Measurements from ENCODE around the gene PARK7. TPM values are rescaled to one million over a fixed set of nuclear protein-coding genes. Genes with fewer than 3 reads are reported as not detected.
"Not testable (repeated sequence)": the region's sequence is repeated elsewhere in the genome, so short reads cannot be mapped to it uniquely, and the experiment has no call there.

The PARK7 gene
- total RNA-seq, 1 donor from 2014 or later, result 316 TPM

- intact Hi-C loops (cut with DNase I), result no loop called here
- no peak for DNase-seq (ENCODE audit: low spot score)
Observed at GRCh38 chr1:7941437-7941793, 20.1 kb upstream of the PARK7 start.

- DNase-seq (ENCODE audit: low spot score), result peak; percentile 85
- intact Hi-C loops (cut with DNase I), result no loop called here
Observed at GRCh38 chr1:7942214-7942921, 19.1 kb upstream of the PARK7 start.

DNA sequence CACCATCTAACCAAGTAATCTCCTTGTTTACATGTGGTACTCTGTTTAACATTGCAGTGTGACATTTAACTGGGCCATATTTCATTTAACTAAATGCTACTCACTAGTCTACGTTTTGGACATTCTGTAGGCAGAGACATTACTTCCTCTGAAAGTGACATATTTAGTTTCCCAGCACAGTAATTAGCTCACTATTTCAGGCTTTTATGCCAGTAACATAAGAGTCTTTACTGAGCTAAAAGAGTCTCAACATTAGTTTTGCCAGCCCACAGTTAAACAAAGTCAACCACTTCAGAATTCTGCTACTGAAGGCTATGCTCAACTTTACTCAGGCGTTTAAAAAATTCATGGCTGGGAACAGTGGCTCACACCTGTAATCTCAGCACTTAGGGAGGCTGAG lies 18.3 kb upstream of the PARK7 start:
- DNase-seq (ENCODE audit: low spot score), result no peak
- intact Hi-C loops (cut with DNase I), result no loop called here

DNA sequence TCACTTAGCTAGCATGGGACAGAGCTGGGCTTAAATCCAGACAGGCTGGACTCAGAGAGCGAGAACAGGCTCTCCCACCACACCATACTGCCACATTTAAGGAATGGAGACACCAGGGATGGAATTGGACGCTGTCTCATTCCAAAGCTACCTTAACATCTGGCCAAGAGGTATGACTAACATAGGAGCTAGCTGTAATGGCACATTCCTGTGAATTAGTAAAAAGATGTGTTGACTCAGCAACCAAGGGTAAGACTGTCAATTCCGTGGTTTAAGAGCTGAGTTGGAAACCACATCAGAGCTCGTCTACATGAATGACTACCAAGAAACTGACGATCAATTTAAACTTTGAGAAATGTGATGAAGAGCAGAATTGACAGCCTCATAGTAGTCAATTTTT lies 12.6 kb upstream of the PARK7 start:
- DNase-seq (ENCODE audit: low spot score), result no peak
- intact Hi-C loops (cut with DNase I), result no loop called here

GRCh38 chr1:7952791-7953190 lies 8.7 kb upstream of the PARK7 start:
- intact Hi-C loops (cut with DNase I); DNase-seq (ENCODE audit: low spot score): not testable (repeated sequence)

DNA sequence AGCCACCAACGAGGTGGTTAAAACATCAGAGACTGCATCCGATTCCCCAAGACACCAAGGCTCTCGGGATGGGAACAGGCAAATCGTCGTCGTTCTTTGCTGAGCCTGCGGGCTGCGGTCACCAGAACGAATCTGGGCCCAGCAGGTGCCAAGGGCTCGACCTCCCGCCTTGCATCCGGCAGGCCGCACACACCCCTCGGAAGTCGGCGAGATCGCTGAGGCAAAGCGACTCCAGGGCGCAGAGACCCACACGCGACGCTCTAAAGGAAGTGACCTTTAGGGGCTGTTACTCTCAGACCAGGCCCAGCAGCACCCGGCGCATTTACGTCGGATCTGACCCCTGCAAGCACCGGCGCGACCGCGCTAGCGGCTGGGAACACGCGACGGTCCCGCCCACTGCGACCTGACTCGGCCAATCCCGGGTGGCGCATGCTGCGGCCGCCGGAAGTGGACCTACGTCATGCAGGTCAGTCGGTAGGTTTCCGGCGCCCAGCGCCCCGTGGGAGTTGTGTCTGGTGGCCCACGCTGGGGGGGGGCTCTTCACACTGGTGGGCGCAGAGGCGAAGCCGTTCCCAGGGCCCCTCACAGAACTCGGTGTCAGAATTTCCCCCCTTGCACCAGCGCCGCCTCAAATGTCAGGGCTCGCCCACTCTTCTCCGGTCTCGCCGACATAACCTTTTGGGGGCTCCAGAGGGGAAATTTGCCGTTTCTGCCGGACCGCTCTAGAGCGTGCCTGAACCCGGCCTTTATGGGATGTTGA lies 7.5 kb upstream of the PARK7 start:
- intact Hi-C loops (cut with DNase I), result no loop called here
- peak; percentile 98 for DNase-seq (ENCODE audit: low spot score)

DNA sequence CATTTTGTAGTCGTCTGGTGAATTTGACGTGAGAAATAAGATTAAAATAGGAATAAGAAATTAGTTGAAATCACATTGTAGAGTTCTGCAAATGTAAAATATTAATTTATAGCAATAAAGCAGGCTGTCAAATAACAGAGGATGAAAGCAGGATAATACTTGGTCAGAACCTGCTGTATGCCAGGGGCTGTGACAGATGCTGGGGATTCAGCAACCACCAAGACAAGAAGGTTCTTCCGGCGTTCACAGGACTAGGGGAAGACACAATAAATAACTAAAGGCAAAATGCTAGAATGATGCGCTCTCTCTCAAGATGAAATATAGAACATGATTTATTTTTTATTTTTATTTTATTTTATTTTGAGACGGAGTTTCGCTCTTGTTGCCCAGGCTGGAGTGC lies 6.8 kb upstream of the PARK7 start:
- DNase-seq (ENCODE audit: low spot score), result no peak
- intact Hi-C loops (cut with DNase I), result no loop called here

GRCh38 chr1:7956218-7957032 lies 5.1 kb upstream of the PARK7 start:
- intact Hi-C loops (cut with DNase I), result no loop called here
- no peak for DNase-seq (ENCODE audit: low spot score)

DNA sequence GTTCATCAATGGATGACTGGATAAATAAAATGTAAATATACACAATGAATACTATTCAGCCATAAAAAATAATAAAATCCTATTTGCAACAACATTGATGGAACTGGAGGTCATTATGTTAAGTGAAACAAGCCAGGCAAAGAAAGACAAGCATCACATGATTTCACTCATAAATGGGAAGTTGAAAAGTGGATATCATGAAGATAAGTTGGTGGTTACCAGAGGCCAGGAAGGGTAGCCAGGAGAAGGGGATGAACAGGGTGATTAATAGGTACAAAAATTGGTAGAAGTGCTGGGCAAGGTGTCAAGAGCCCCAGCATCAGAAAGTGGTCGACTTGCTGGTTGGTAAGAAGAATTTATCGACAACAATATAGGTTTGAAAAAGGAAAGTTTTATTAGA lies 1.3 kb upstream of the PARK7 start:
- DNase-seq (ENCODE audit: low spot score), result no peak
- intact Hi-C loops (cut with DNase I), result no loop called here

- no peak for DNase-seq (ENCODE audit: low spot score)
- intact Hi-C loops (cut with DNase I), result no loop called here
Observed at GRCh38 chr1:7960867-7961215, 670 bp upstream of the PARK7 start.

DNA sequence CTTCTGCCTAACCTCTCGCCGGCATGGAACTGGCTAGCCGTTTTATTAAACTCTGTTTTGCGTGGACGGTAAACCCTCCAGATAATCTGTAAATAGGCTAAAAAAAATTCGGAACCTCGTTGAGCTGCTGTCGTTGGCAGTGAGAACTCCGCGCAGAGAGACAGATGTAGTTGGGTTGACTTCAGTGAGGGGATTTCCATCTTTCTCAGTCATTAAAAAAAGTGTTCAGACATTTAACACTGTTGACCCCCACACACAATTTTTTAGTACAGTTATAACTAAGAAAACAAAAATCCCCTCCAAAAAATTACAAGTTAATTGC lies 464 bp downstream of the PARK7 start:
- intact Hi-C loops (cut with DNase I), result no loop called here
- no peak for DNase-seq (ENCODE audit: low spot score)

GRCh38 chr1:7962636-7963377 lies 1.3 kb downstream of the PARK7 start:
- DNase-seq (ENCODE audit: low spot score), result no peak
- intact Hi-C loops (cut with DNase I), result no loop called here

DNA sequence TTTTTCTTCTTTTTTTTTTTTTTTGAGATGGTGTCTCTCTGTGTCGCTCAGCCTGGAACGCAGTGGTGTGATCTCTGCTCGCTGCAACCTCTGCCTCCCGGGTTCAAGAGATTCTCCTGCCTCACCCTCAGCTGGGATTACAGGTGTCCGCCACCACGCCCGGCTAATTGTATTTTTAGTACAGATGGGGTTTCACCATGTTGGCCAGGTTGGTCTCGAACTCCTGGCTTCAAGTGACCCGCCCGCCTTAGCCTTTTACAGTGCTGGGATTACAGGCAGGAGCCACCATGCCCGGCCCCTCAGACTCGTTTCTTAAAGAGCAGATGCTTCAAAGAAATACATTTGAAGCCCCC lies 1.8 kb downstream of the PARK7 start:
- DNase-seq (ENCODE audit: low spot score); intact Hi-C loops (cut with DNase I): not testable (repeated sequence)

- intact Hi-C loops (cut with DNase I); DNase-seq (ENCODE audit: low spot score): not testable (repeated sequence)
Observed at GRCh38 chr1:7963841-7964240, 2.3 kb downstream of the PARK7 start.

GRCh38 chr1:7964476-7964875 lies 3.0 kb downstream of the PARK7 start:
- intact Hi-C loops (cut with DNase I), result no loop called here
- DNase-seq (ENCODE audit: low spot score), result no peak

DNA sequence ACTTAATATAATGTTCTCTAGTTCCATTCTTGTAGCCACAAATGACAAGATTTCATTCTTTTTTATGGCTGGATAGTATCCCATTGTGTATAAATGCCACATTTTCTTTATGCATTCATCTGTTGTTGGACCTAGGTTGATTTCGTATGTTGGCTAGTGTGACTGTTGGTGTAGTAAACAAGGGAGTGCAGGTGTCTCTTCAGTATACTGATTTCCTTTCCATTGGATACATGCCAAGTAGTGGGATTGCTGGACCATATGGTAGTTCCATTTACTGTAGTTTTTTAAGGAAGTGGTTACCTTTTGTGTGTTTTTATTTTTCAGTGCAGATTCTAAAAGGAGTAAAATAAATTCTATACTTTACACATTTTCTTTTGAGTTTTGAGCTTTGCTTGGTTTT lies 5.7 kb downstream of the PARK7 start:
- intact Hi-C loops (cut with DNase I), result no loop called here
- no peak for DNase-seq (ENCODE audit: low spot score)

- intact Hi-C loops (cut with DNase I), result no loop called here
- no peak for DNase-seq (ENCODE audit: low spot score)
Observed at GRCh38 chr1:7967651-7968050, 6.1 kb downstream of the PARK7 start.

GRCh38 chr1:7970246-7970645 lies 8.7 kb downstream of the PARK7 start:
- intact Hi-C loops (cut with DNase I), result no loop called here
- DNase-seq (ENCODE audit: low spot score), result no peak

GRCh38 chr1:7971024-7971423 lies 9.5 kb downstream of the PARK7 start:
- no peak for DNase-seq (ENCODE audit: low spot score)
- intact Hi-C loops (cut with DNase I), result no loop called here

- no peak for DNase-seq (ENCODE audit: low spot score)
- intact Hi-C loops (cut with DNase I), result no loop called here
Observed at GRCh38 chr1:7972285-7972684, 10.8 kb downstream of the PARK7 start.
